GM12801 (cell line): ENCODE measurements around the gene LIG1.

Experiments
- CTCF ChIP-seq: IDR thresholded peaks from one replicate; pipeline ENCODE4 v1.5.1; 2011; ENCODE audit warnings: control low read depth; ENCODE audit not compliant: insufficient read length; ENCODE audit errors: extremely low read depth

The LIG1 gene

GRCh38 chr19:48158210-48158790 is 11.8 kb downstream of the LIG1 start:
- no peak for TF ChIP-seq CTCF

DNA sequence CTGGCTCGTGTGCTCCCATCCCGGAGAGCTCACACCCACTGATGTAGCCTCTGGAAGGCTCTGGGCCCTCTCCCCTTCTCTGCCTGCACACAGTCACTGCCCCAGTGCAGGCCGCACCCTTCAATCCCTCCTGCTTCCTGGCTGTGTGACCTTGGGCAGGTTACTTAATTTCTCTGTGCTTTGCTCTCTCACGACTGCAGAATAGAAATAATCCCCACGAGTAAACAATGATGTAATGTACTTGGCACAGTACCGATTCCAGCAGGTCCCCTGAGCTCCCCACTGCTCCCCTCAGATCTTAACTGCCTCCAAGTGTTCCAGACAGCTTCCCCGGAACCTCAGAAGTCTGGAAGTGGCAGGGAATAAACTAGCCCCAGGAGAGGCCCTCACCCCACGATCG is 16.1 kb downstream of the LIG1 start:
- no peak for TF ChIP-seq CTCF

DNA sequence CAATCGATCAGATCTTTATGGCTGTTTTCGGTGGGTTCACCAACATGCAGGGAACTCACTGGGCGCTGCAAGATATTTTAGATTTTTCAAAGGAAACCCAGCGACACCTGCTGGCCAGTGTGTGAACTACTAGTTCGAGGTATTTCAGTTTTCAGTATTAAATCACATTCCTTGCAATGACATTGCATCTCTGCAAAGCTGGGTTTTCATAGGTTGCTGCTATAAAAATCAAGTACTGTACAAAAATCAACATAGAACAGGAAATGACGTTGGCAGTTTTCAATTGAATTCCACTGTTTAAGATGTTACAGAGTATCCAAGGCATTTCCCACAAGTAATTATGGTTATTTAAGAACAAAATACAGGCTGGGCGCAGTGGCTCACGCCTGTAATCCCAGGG is 17.6 kb downstream of the LIG1 start:
- TF ChIP-seq CTCF, result no peak

GRCh38 chr19:48149430-48149829 is 20.7 kb downstream of the LIG1 start:
- TF ChIP-seq CTCF, result no peak

- no peak for TF ChIP-seq CTCF
Measured at GRCh38 chr19:48148576-48148975, 21.6 kb downstream of the LIG1 start.

GRCh38 chr19:48147597-48148175 is 22.5 kb downstream of the LIG1 start:
- TF ChIP-seq CTCF, result no peak

DNA sequence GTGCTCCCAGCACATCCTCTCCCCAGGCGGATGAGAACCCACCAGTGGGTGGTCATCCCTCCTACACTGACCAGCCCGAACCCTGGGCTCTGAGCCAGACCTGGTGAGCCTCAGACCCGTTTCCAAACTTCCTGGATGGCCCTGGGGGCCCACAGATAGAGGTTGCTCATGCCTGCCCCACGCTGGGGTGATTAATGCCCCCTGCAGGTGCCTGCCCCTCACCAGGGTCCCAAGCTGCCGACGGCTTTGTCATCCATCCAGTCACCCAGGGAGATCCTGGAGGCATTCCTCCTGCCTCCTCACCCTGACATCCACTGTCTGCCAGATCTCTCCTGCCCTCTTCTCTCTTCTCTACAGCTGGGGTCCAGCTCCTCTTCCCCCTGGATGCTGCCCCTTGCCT is 31.1 kb downstream of the LIG1 start:
- no peak for TF ChIP-seq CTCF
